HEK293 (cell line): ENCODE measurements around the gene ZNF653.

Experiments used
- CTCF ChIP-seq: fragments of 450-650 bp; formaldehyde crosslinking; IDR thresholded peaks from 2 replicates; pipeline ENCODE4 v1.5.1; 2016; ENCODE audit warnings: missing biosample characterization, missing genetic modification characterization
- PATZ1 ChIP-seq: fragments of 450-650 bp; formaldehyde crosslinking; IDR thresholded peaks from 2 replicates; pipeline ENCODE4 v1.5.1; 2016; ENCODE audit warnings: missing biosample characterization, missing genetic modification characterization
- SP2 ChIP-seq: fragments of 450-650 bp; formaldehyde crosslinking; IDR thresholded peaks from 2 replicates; pipeline ENCODE4 v1.5.1; 2016; ENCODE audit warnings: missing biosample characterization, missing genetic modification characterization
- TCF7L2 ChIP-seq: IDR thresholded peaks from 2 replicates; pipeline ENCODE4 v1.6.1; 2011; ENCODE audit warnings: low read depth, mild to moderate bottlenecking, inconsistent platforms, low read length, moderate library complexity, borderline replicate concordance
- YY1 ChIP-seq: fragments of 450-650 bp; formaldehyde crosslinking; IDR thresholded peaks from 2 replicates; pipeline ENCODE4 v1.5.1; 2018; ENCODE audit warnings: missing biosample characterization, missing genetic modification characterization
- ZNF174 ChIP-seq: fragments of 450-650 bp; formaldehyde crosslinking; IDR thresholded peaks from 2 replicates; pipeline ENCODE4 v1.5.0; 2017; ENCODE audit warnings: missing biosample characterization, mild to moderate bottlenecking, missing genetic modification characterization
- ZNF274 ChIP-seq, 2 experiments: fragments of 200-500 bp in 1 of 2; fragments of 450-650 bp in 1 of 2; sonication (Bioruptor generic) in 1 of 2; formaldehyde crosslinking in 1 of 2; IDR thresholded peaks; 2 replicates each; pipeline versions ENCODE4 v1.5.1 to v1.6.1; 2014 to 2016; ENCODE audit warnings: borderline replicate concordance in 1 of 2, inconsistent platforms in 1 of 2, low read length in 1 of 2, missing biosample characterization in 1 of 2, missing genetic modification characterization in 1 of 2
- ZNF311 ChIP-seq: fragments of 450-650 bp; formaldehyde crosslinking; IDR thresholded peaks from 2 replicates; pipeline ENCODE4 v1.5.1; 2017; ENCODE audit warnings: missing biosample characterization, missing genetic modification characterization, borderline replicate concordance
- ZNF404 ChIP-seq: fragments of 450-650 bp; formaldehyde crosslinking; IDR thresholded peaks from 2 replicates; pipeline ENCODE4 v1.5.1; 2017; ENCODE audit warnings: missing biosample characterization, missing genetic modification characterization
- ZNF513 ChIP-seq: fragments of 450-650 bp; IDR thresholded peaks from 2 replicates; pipeline ENCODE4 v1.5.1; 2018; ENCODE audit warnings: missing biosample characterization, missing genetic modification characterization
- ZSCAN23 ChIP-seq: fragments of 450-650 bp; formaldehyde crosslinking; IDR thresholded peaks from 2 replicates; pipeline ENCODE4 v1.5.1; 2016; ENCODE audit warnings: missing biosample characterization, missing genetic modification characterization
- ZSCAN30 ChIP-seq: fragments of 450-650 bp; IDR thresholded peaks from 2 replicates; pipeline ENCODE4 v1.5.1; 2018; ENCODE audit warnings: missing biosample characterization, mild to moderate bottlenecking, missing genetic modification characterization, moderate library complexity

GRCh38 chr19:11513946-11514345 lies 8.3 kb upstream of the ZNF653 start:
- TF ChIP-seq ZNF513 (tag by site-specific recombination) (no peak), ZNF174 (no peak), YY1 (no peak), TCF7L2 (no peak), CTCF (no peak), PATZ1 (tag by site-specific recombination) (no peak), ZNF274 (IDR thresholded peaks at IDR 0.05; ENCODE audit: low read length) (no peak), ZNF274 (tag by site-specific recombination; IDR thresholded peaks at IDR 0.05; ENCODE audit: borderline replicate concordance) (no peak), SP2 (tag by site-specific recombination) (no peak), ZNF311 (tag by site-specific recombination) (no peak), ZNF404 (no peak), ZSCAN30 (tag by site-specific recombination) (no peak), ZSCAN23 (tag by site-specific recombination) (no peak)
